H1 (cell line): ENCODE results near the gene GPC6.

Experiments used
- BRCA1 ChIP-seq: IDR thresholded peaks from 2 replicates; pipeline ENCODE4 v1.6.1; 2012; ENCODE audit warnings: low read depth, low read length, improper control_type of control experiment
- CTCF ChIP-seq, 3 experiments: IDR thresholded peaks; 1 replicate in 2 of 3; 2 replicates in 1 of 3; pipeline versions ENCODE4 v1.5.1 to v1.6.1; 2011; ENCODE audit warnings: low read length in 3 of 3, mild to moderate bottlenecking in 3 of 3, inconsistent platforms in 2 of 3, low read depth in 1 of 3, moderate library complexity in 1 of 3; ENCODE audit not compliant: insufficient read depth in 1 of 3; ENCODE audit errors: control extremely low read depth in 1 of 3
- EGR1 ChIP-seq: IDR thresholded peaks from 2 replicates; pipeline ENCODE4 v1.6.1; 2011; ENCODE audit warnings: low read depth, low read length, borderline replicate concordance
- EP300 ChIP-seq, 2 experiments: IDR thresholded peaks; 1 replicate in 1 of 2; 2 replicates in 1 of 2; pipeline ENCODE4 v1.6.1; 2011 to 2012; ENCODE audit warnings: low read depth in 2 of 2, low read length in 2 of 2, mild to moderate bottlenecking in 2 of 2, borderline replicate concordance in 1 of 2, inconsistent platforms in 1 of 2, moderate library complexity in 1 of 2
- EZH2 ChIP-seq: fragments of 200-600 bp; sonication (generic); IDR thresholded peaks from 2 replicates; pipeline ENCODE4 v1.7.1; 2012; ENCODE audit warnings: low read depth, mild to moderate bottlenecking, moderate library complexity, low read length, inconsistent platforms; ENCODE audit not compliant: severe bottlenecking
- MAX ChIP-seq: IDR thresholded peaks from 2 replicates; pipeline ENCODE4 v1.6.1; 2012; ENCODE audit warnings: inconsistent platforms
- POLR2A ChIP-seq, 2 experiments: IDR thresholded peaks; 1 replicate in 1 of 2; 2 replicates in 1 of 2; pipeline ENCODE4 v1.6.1; 2011; ENCODE audit warnings: low read depth in 2 of 2, low read length in 2 of 2, mild to moderate bottlenecking in 2 of 2; ENCODE audit errors: control extremely low read depth in 1 of 2
- POLR2AphosphoS5 ChIP-seq: IDR thresholded peaks from 2 replicates; pipeline ENCODE4 v1.6.1; 2011; ENCODE audit warnings: low read depth, low read length
- RFX5 ChIP-seq: IDR thresholded peaks from 2 replicates; pipeline ENCODE4 v1.6.1; 2011; ENCODE audit warnings: low read depth, low read length, improper control_type of control experiment, borderline replicate concordance
- SP1 ChIP-seq: IDR thresholded peaks from 2 replicates; pipeline ENCODE4 v1.6.1; 2011; ENCODE audit warnings: low read depth, low read length
- TAF1 ChIP-seq: IDR thresholded peaks from 2 replicates; pipeline ENCODE4 v1.6.1; 2011; ENCODE audit warnings: mild to moderate bottlenecking, low read depth, low read length
- TEAD4 ChIP-seq: IDR thresholded peaks from 2 replicates; pipeline ENCODE4 v1.6.1; 2012; ENCODE audit warnings: low read depth, low read length, inconsistent platforms, mixed read lengths
- YY1 ChIP-seq: IDR thresholded peaks from 2 replicates; pipeline ENCODE4 v1.6.1; 2011; ENCODE audit warnings: low read depth, mild to moderate bottlenecking, low read length

- TF ChIP-seq POLR2AphosphoS5: no peak
- TF ChIP-seq EZH2: no peak
- TF ChIP-seq TAF1: no peak
- TF ChIP-seq BRCA1: no peak
- no peak for TF ChIP-seq CTCF (IDR thresholded peaks at IDR 0.05; ENCODE audit: control extremely low read depth in 1 of 3, insufficient read depth in 1 of 3, low read depth in 1 of 3, low read length in 3 of 3)
- no peak for TF ChIP-seq YY1
- no peak for TF ChIP-seq RFX5
- TF ChIP-seq POLR2A (IDR thresholded peaks at IDR 0.05; ENCODE audit: control extremely low read depth in 1 of 2, low read depth in 2 of 2, low read length in 2 of 2): no peak
- no peak for TF ChIP-seq EP300 (IDR thresholded peaks at IDR 0.05; ENCODE audit: borderline replicate concordance in 1 of 2, low read depth in 2 of 2, low read length in 2 of 2)
- TF ChIP-seq TEAD4: no peak
- TF ChIP-seq EGR1: no peak
- TF ChIP-seq MAX: no peak
- TF ChIP-seq SP1: no peak
Measured at GRCh38 chr13:94309576-94309975, 1083.0 kb downstream of the GPC6 start.
